ENCODE data around the gene FOXA1. TPM values are rescaled to one million over a fixed set of nuclear protein-coding genes. Genes with fewer than 3 reads are reported as not detected.

Gene FOXA1
- total and polyA plus RNA-seq, 2 of the 8 experiments (the other 6 are each of a cell fraction or from before 2014, with no cell fraction given), result 0.08 to 0.20 TPM

- Histone ChIP-seq H2BK5ac (ENCODE audit: low read depth, low read length) (no peak overlapping the region), H3K36me3 (ENCODE audit: control insufficient read depth in 2 of 4, insufficient read depth in 4 of 4, low read length in 3 of 4) (no peaks in the 10 kb centered on the region; a peak in 1 of 8 replicates), H4K91ac (replicated peaks; ENCODE audit: insufficient read length, low read length) (no peak overlapping the region), H3K56ac (replicated peaks; ENCODE audit: insufficient read length, low read depth, low read length) (no peak overlapping the region), H3K79me1 (ENCODE audit: low read depth, low read length) (no peaks in the 10 kb centered on the region), H3K27me3 (replicated peaks in 1 of 4; ENCODE audit: control insufficient read depth in 3 of 4, extremely low read depth in 1 of 4, insufficient read depth in 3 of 4, low read length in 3 of 4) (peaks cover 60 to 100% (median 84%) of the 10 kb centered on the region in 4 experiments), H2BK120ac (replicated peaks; ENCODE audit: low read depth, low read length) (no peak overlapping the region), H2BK20ac (ENCODE audit: low read length) (no peak overlapping the region), H4K8ac (ENCODE audit: extremely low read depth, insufficient read depth, low read length) (no peak overlapping the region), H4K5ac (ENCODE audit: insufficient read length, low read depth, low read length) (no peak overlapping the region), H3K4me3 (ENCODE audit: extremely low read depth in 1 of 4, insufficient read depth in 2 of 4, low read depth in 3 of 4, low read length in 4 of 4) (peak overlapping the region in 1 of 4 experiments; percentile 6; a peak in 1 of 8 replicates), H2AK5ac (ENCODE audit: low read depth, low read length) (no peak overlapping the region), H3K79me2 (ENCODE audit: control insufficient read depth in 1 of 2, insufficient read depth in 2 of 2, low read length in 2 of 2) (no peaks in the 10 kb centered on the region), H3K23me2 (ENCODE audit: low read depth, low read length) (peaks cover 10% of the 10 kb centered on the region; the same call in 1 of the 2 replicates), H3K4ac (replicated peaks; ENCODE audit: insufficient read length, low read depth, low read length) (no peak overlapping the region), H2BK12ac (ENCODE audit: low read depth, low read length) (peak overlapping the region; percentile 60; the same call in 1 of the 2 replicates), H3K4me2 (ENCODE audit: insufficient read depth in 1 of 2, low read depth in 2 of 2, low read length in 2 of 2) (peak overlapping the region in 1 of 2 experiments; percentile 68; a peak in 1 of 4 replicates), H3K4me1 (replicated peaks in 1 of 4; ENCODE audit: control insufficient read depth in 3 of 4, insufficient read depth in 4 of 4, low read length in 3 of 4) (peaks cover 7 to 36% (median 13%) of the 10 kb centered on the region in 4 experiments), H2AFZ (ENCODE audit: low read length) (no peak overlapping the region), H3K14ac (ENCODE audit: insufficient read length) (no peak overlapping the region), H4K20me1 (replicated peaks in 1 of 2; ENCODE audit: control insufficient read depth in 1 of 2, insufficient read depth in 2 of 2, low read length in 2 of 2) (peaks cover 13 to 18% of the 10 kb centered on the region in 2 experiments), H3K9ac (replicated peaks in 1 of 4; ENCODE audit: extremely low read depth in 1 of 4, low read depth in 3 of 4, low read length in 3 of 4) (no peak overlapping the region), H2BK15ac (ENCODE audit: low read length) (no peak overlapping the region), H3K27ac (ENCODE audit: low read depth, low read length) (no peak overlapping the region), H3K9me3 (ENCODE audit: insufficient read depth in 2 of 2, low read depth in 1 of 2, low read length in 1 of 2) (no peaks in the 10 kb centered on the region), H3K18ac (ENCODE audit: extremely low read depth, low read length) (no peak overlapping the region), H3K23ac (ENCODE audit: insufficient read length) (no peak overlapping the region)
- no peak for DNase-seq (ENCODE audit: low read depth in 1 of 2, low spot score in 2 of 2)
- WGBS, 2 experiments (ENCODE audit: extremely low coverage in 1 of 2, insufficient coverage in 1 of 2, insufficient read length in 1 of 2, insufficient replicate concordance in 2 of 2, low coverage in 1 of 2, low lambda C conversion rate in 2 of 2, missing lambda C conversion rate in 1 of 2), result 9% methylated on average over 10 of the region's 10 CpGs; no CpG with 5 or more reads in 1 of the 2 experiments
- TF ChIP-seq CBX8 (IDR thresholded peaks at IDR 0.05; ENCODE audit: borderline replicate concordance, low read depth, low read length), result 0 out of 2 replicates have a peak, but pooled peaks have one; percentile 48
- no peak for TF ChIP-seq RFX5 (IDR thresholded peaks at IDR 0.05; ENCODE audit: borderline replicate concordance, low read depth, low read length)
- no peak for TF ChIP-seq TBP (IDR thresholded peaks at IDR 0.05; ENCODE audit: low read depth, low read length)
- TF ChIP-seq KDM4A (IDR thresholded peaks at IDR 0.05; ENCODE audit: low read depth, low read length, severe bottlenecking), result no peak
- 0 out of 2 replicates have a peak, but pooled peaks have one; percentile 4 for TF ChIP-seq SP1 (IDR thresholded peaks at IDR 0.05; ENCODE audit: low read depth, low read length)
- TF ChIP-seq RNF2 (IDR thresholded peaks at IDR 0.05; ENCODE audit: borderline replicate concordance, low read depth, low read length, missing control alignments, poor library complexity, severe bottlenecking), result peak; percentile 35
- no peak for TF ChIP-seq SIX5 (IDR thresholded peaks at IDR 0.05; ENCODE audit: low read depth, low read length)
- TF ChIP-seq SRF (IDR thresholded peaks at IDR 0.05; ENCODE audit: low read depth, low read length), result no peak
- POLR2A ChIA-PET (ENCODE audit: partially characterized antibody), result no interaction called here
- CTCF ChIA-PET (ENCODE audit: partially characterized antibody), result interaction anchor here (0.9 to 5.1 kb wide), 6 partner anchors 9 to 1065 kb away, joined by 3 to 62 read pairs (median 4); partner anchors contain the start of genes FOXA1 and TTC6
- no peak for FAIRE-seq
Measured at GRCh38 chr14:37585971-37586796, 8.9 kb downstream of the FOXA1 start.
